ENCODE measurements around the gene C10orf95.

The C10orf95 gene

GRCh38 chr10:102411341-102412255 is 39.7 kb downstream of the C10orf95 start:
- TF ChIP-seq CTCF (IDR thresholded peaks at IDR 0.05; ENCODE audit: control insufficient read depth, extremely low read depth, insufficient read depth) = no peak
- no peak for DNase-seq (ENCODE audit: low read depth)
- H3K4me3 ChIP-seq (ENCODE audit: low read depth, low read length) = no peak overlapping the region

GRCh38 chr10:102410429-102411073 is 40.8 kb downstream of the C10orf95 start:
- DNase-seq (ENCODE audit: low read depth) = no peak
- TF ChIP-seq CTCF (IDR thresholded peaks at IDR 0.05; ENCODE audit: control insufficient read depth, extremely low read depth, insufficient read depth) = no peak
- H3K4me3 ChIP-seq (ENCODE audit: low read depth, low read length) = 0 out of 2 replicates have a peak overlapping the region, but pooled peaks have one; percentile 4

GRCh38 chr10:102409604-102410428 is 41.5 kb downstream of the C10orf95 start:
- no peak for DNase-seq (ENCODE audit: low read depth)
- H3K4me3 ChIP-seq (ENCODE audit: low read depth, low read length) = 0 out of 2 replicates have a peak overlapping the region, but pooled peaks have one; percentile 4

GRCh38 chr10:102408728-102409603 is 42.4 kb downstream of the C10orf95 start:
- no peak for DNase-seq (ENCODE audit: low read depth)
- no peak for TF ChIP-seq CTCF (IDR thresholded peaks at IDR 0.05; ENCODE audit: control insufficient read depth, extremely low read depth, insufficient read depth)
- H3K4me3 ChIP-seq (ENCODE audit: low read depth, low read length) = no peak overlapping the region

More at GRCh38 chr10:102409604-102410428, 41.5 kb downstream of the C10orf95 start:
- TF ChIP-seq CTCF (IDR thresholded peaks at IDR 0.05; ENCODE audit: control insufficient read depth, extremely low read depth, insufficient read depth) = no peak

- no peak overlapping the region for H3K4me3 ChIP-seq (ENCODE audit: low read depth, low read length)
- DNase-seq (ENCODE audit: low read depth) = no peak
- TF ChIP-seq CTCF (IDR thresholded peaks at IDR 0.05; ENCODE audit: control insufficient read depth, extremely low read depth, insufficient read depth) = no peak
These were observed 43.1 kb downstream of the C10orf95 start for GRCh38 chr10:102408131-102408727.

Measured in LNCaP clone FGC (cell line).